CD4-positive, CD25-positive, alpha-beta regulatory T cell (primary cell): ENCODE measurements around the gene NME4. TPM values are rescaled to one million over a fixed set of nuclear protein-coding genes. Genes with fewer than 3 reads are reported as not detected.
"Not testable (repeated sequence)": the region's sequence is repeated elsewhere in the genome, so short reads cannot be mapped to it uniquely, and the experiment has no call there.

Experiments used
- ATAC-seq, 2 donors: fragments of 150-1000 bp; cut with Tn5 transposase; one replicate each; pipeline ENCODE4 v1.10.0; 2021; ENCODE audit warnings: low read depth in 2 of 2, moderate number of reproducible peaks in 2 of 2, moderate library complexity in 1 of 2
- DNase-seq, 3 donors: peaks; one replicate each; pipeline versions ENCODE4 v3.0.0 to v3.0.0-alpha.2; 2012 to 2022; ENCODE audit warnings: mixed read lengths in 1 of 3
- H3K27ac ChIP-seq: one replicate; pipeline ENCODE4 v1.7.0; 2013; ENCODE audit warnings: mild to moderate bottlenecking, low read length; ENCODE audit not compliant: insufficient read depth, poor library complexity, severe bottlenecking
- H3K27me3 ChIP-seq: one replicate; pipeline ENCODE4 v1.7.0; 2013; ENCODE audit warnings: low read length; ENCODE audit not compliant: control insufficient read depth, insufficient read depth
- H3K36me3 ChIP-seq: one replicate; pipeline ENCODE4 v1.7.0; 2013; ENCODE audit warnings: mild to moderate bottlenecking, low read length, moderate library complexity; ENCODE audit not compliant: control insufficient read depth, insufficient read depth
- H3K4me1 ChIP-seq: 2 replicates; pipeline ENCODE4 v1.7.0; 2013; ENCODE audit warnings: mild to moderate bottlenecking, low read length; ENCODE audit not compliant: insufficient read depth, control insufficient read depth, poor library complexity, severe bottlenecking
- H3K4me3 ChIP-seq: one replicate; pipeline ENCODE4 v1.7.0; 2013; ENCODE audit warnings: low read depth, mild to moderate bottlenecking, low read length, moderate library complexity
- H3K9me3 ChIP-seq, 2 experiments: 1 replicate in 1 of 2; 2 replicates in 1 of 2; pipeline ENCODE4 v1.7.0; 2013; ENCODE audit warnings: low read length in 2 of 2, mild to moderate bottlenecking in 1 of 2, moderate library complexity in 1 of 2; ENCODE audit not compliant: control insufficient read depth in 2 of 2
- H3K27ac Mint-ChIP-seq, 3 donors: one replicate each; pipeline ENCODE4 v1.8.0; 2020 to 2022; ENCODE audit warnings: mild to moderate bottlenecking in 3 of 3, mixed read lengths in 3 of 3, moderate library complexity in 2 of 3
- H3K27me3 Mint-ChIP-seq: one replicate; pipeline ENCODE4 v1.8.0; 2022; ENCODE audit warnings: mild to moderate bottlenecking, mixed read lengths
- H3K36me3 Mint-ChIP-seq: one replicate; pipeline ENCODE4 v1.8.0; 2020; ENCODE audit warnings: mixed read lengths
- H3K4me1 Mint-ChIP-seq, 4 donors: one replicate each; pipeline ENCODE4 v1.8.0; 2020 to 2022; ENCODE audit warnings: mixed read lengths in 4 of 4, mild to moderate bottlenecking in 1 of 4
- H3K4me3 Mint-ChIP-seq, 4 donors: one replicate each; pipeline ENCODE4 v1.8.0; 2020 to 2022; ENCODE audit warnings: mild to moderate bottlenecking in 4 of 4, mixed read lengths in 4 of 4, moderate library complexity in 3 of 4
- H3K9me3 Mint-ChIP-seq, 7 donors: one replicate each; pipeline ENCODE4 v1.8.0; 2020 to 2022; ENCODE audit warnings: mixed read lengths in 7 of 7, mild to moderate bottlenecking in 3 of 7, moderate library complexity in 2 of 7
- polyA plus RNA-seq, 4 donors: library from polyadenylated mRNA; unstranded; fragments of 300-500 nt; fragmentation: Illumina TruSeq; gene quantifications; one replicate each; pipeline ENCODE4 v1.2.3, GENCODE V29; 2021
- total RNA-seq: library from RNA; stranded (reverse); gene quantifications from one replicate; pipeline ENCODE4 v1.2.3, GENCODE V29; 2022

Gene NME4
- total and polyA plus RNA-seq, 5 donors from 2014 or later = 6.7 to 29.8 (median 16.7) TPM

GRCh38 chr16:375927-376816, 20.8 kb upstream of the NME4 start:
- Mint-ChIP-seq H3K4me1 (peaks cover 0 to 14% (median 2%) of the 10 kb centered on the region in 4 donors), H3K36me3 (peaks cover 3% of the 10 kb centered on the region), H3K9me3 (no peaks in the 10 kb centered on the region), H3K27ac (no peak overlapping the region), H3K27me3 (no peaks in the 10 kb centered on the region), H3K4me3 (peak overlapping the region in 1 of 4 donors; percentile 43)
- no peak for DNase-seq
- Histone ChIP-seq H3K4me3 (no peak overlapping the region), H3K27ac (no peak overlapping the region), H3K27me3 (no peaks in the 10 kb centered on the region), H3K9me3 (no peaks in the 10 kb centered on the region), H3K4me1 (peaks cover 19% of the 10 kb centered on the region), H3K36me3 (peaks cover 8% of the 10 kb centered on the region)
- no peak for ATAC-seq

- no peaks in the 10 kb centered on the region for H3K9me3 Mint-ChIP-seq
- peaks cover 3% of the 10 kb centered on the region for H3K36me3 Mint-ChIP-seq
Observed at GRCh38 chr16:376817-377418, 20.1 kb upstream of the NME4 start.

GRCh38 chr16:377419-377951, 19.5 kb upstream of the NME4 start:
- no peak overlapping the region for H3K27ac Mint-ChIP-seq
- H3K36me3 ChIP-seq = peaks cover 8% of the 10 kb centered on the region

More at GRCh38 chr16:376817-377418, 20.1 kb upstream of the NME4 start:
- H3K27me3 ChIP-seq = no peaks in the 10 kb centered on the region
- no peak overlapping the region for H3K4me3 ChIP-seq
- H3K4me1 ChIP-seq = peaks cover 19% of the 10 kb centered on the region
- ATAC-seq = no peak
- H3K36me3 ChIP-seq = peaks cover 8% of the 10 kb centered on the region
- Mint-ChIP-seq H3K4me3 (no peak overlapping the region), H3K27me3 (no peaks in the 10 kb centered on the region), H3K27ac (no peak overlapping the region), H3K4me1 (peaks cover 0 to 13% (median 2%) of the 10 kb centered on the region in 4 donors)
- no peak overlapping the region for H3K27ac ChIP-seq
- DNase-seq = no peak
- H3K9me3 ChIP-seq = no peaks in the 10 kb centered on the region

GRCh38 chr16:378113-378820, 18.7 kb upstream of the NME4 start:
- peaks cover 31% of the 10 kb centered on the region for H3K4me1 ChIP-seq
- H3K9me3 ChIP-seq, H3K9me3 Mint-ChIP-seq, H3K27ac ChIP-seq, H3K27me3 ChIP-seq, ATAC-seq, DNase-seq, H3K36me3 ChIP-seq, H3K4me3 ChIP-seq, H3K27me3 Mint-ChIP-seq, H3K27ac Mint-ChIP-seq, H3K36me3 Mint-ChIP-seq: not testable (repeated sequence)
- peak overlapping the region in 2 of 4 donors; percentile 79 to 92 for H3K4me3 Mint-ChIP-seq
- H3K4me1 Mint-ChIP-seq = peaks cover 2 to 22% (median 5%) of the 10 kb centered on the region in 4 donors

More at GRCh38 chr16:377419-377951, 19.5 kb upstream of the NME4 start:
- Mint-ChIP-seq H3K4me3 (no peak overlapping the region), H3K36me3 (peaks cover 3% of the 10 kb centered on the region), H3K27me3 (no peaks in the 10 kb centered on the region), H3K4me1 (peaks cover 0 to 14% (median 3%) of the 10 kb centered on the region in 4 donors), H3K9me3 (no peaks in the 10 kb centered on the region)
- Histone ChIP-seq H3K4me1 (peaks cover 23% of the 10 kb centered on the region), H3K9me3 (no peaks in the 10 kb centered on the region), H3K4me3 (no peak overlapping the region), H3K27me3 (no peaks in the 10 kb centered on the region), H3K27ac (no peak overlapping the region)
- DNase-seq (no peak), ATAC-seq (no peak)

- H3K4me3 Mint-ChIP-seq = peak overlapping the region in 2 of 4 donors; percentile 28 to 92
- H3K27me3 Mint-ChIP-seq = no peaks in the 10 kb centered on the region
- Histone ChIP-seq H3K27ac (peak overlapping the region; percentile 2), H3K27me3 (no peaks in the 10 kb centered on the region), H3K36me3 (peaks cover 8% of the 10 kb centered on the region), H3K4me1 (peaks cover 36% of the 10 kb centered on the region), H3K9me3 (no peaks in the 10 kb centered on the region), H3K4me3 (no peak overlapping the region)
- no peaks in the 10 kb centered on the region for H3K9me3 Mint-ChIP-seq
- DNase-seq = no peak
- peak overlapping the region in 1 of 3 donors; percentile 25 for H3K27ac Mint-ChIP-seq
- H3K4me1 Mint-ChIP-seq = peaks cover 5 to 23% (median 5%) of the 10 kb centered on the region in 4 donors
- no peaks in the 10 kb centered on the region for H3K36me3 Mint-ChIP-seq
- ATAC-seq = no peak
Observed at GRCh38 chr16:378821-379182, 18.2 kb upstream of the NME4 start.

- Mint-ChIP-seq H3K4me1 (peaks cover 5 to 27% (median 5%) of the 10 kb centered on the region in 4 donors), H3K27ac (peak overlapping the region in 2 of 3 donors; percentile 31 to 77), H3K9me3 (no peaks in the 10 kb centered on the region), H3K36me3 (no peaks in the 10 kb centered on the region), H3K27me3 (no peaks in the 10 kb centered on the region), H3K4me3 (peak overlapping the region in 3 of 4 donors; percentile 84 to 92 (median 85))
- H3K4me3 ChIP-seq = no peak overlapping the region
- peaks cover 5% of the 10 kb centered on the region for H3K36me3 ChIP-seq
- DNase-seq (no peak), ATAC-seq (no peak)
- H3K27ac ChIP-seq = peak overlapping the region; percentile 41
- H3K27me3 ChIP-seq = no peaks in the 10 kb centered on the region
- no peaks in the 10 kb centered on the region for H3K9me3 ChIP-seq
- peaks cover 38% of the 10 kb centered on the region for H3K4me1 ChIP-seq
Observed at GRCh38 chr16:379183-379960, 17.6 kb upstream of the NME4 start.
